Stimulated activated CD4-positive, alpha-beta T cell treated with anti-CD3 and anti-CD28 coated beads, Interleukin-15, amount 100 ng/mL, for 24 hours (primary cell): ENCODE measurements around the gene ANTXR1.

Source experiments
- DNase-seq: peaks from one replicate; pipeline ENCODE4 v3.0.0-alpha.2; 2020

Gene ANTXR1

GRCh38 chr2:69102041-69102593 lies 89.1 kb downstream of the ANTXR1 start:
- DNase-seq, result no peak

GRCh38 chr2:69103419-69103818 lies 90.4 kb downstream of the ANTXR1 start:
- DNase-seq, result no peak

GRCh38 chr2:69104261-69104660 lies 91.3 kb downstream of the ANTXR1 start:
- no peak for DNase-seq

GRCh38 chr2:69109255-69109654 lies 96.3 kb downstream of the ANTXR1 start:
- no peak for DNase-seq

- DNase-seq, result no peak
These were observed 98.1 kb downstream of the ANTXR1 start for GRCh38 chr2:69111076-69111475.

GRCh38 chr2:69113627-69114026 lies 100.6 kb downstream of the ANTXR1 start:
- DNase-seq, result no peak

- DNase-seq, result no peak
These were observed 101.6 kb downstream of the ANTXR1 start for GRCh38 chr2:69114534-69114933.

GRCh38 chr2:69116438-69116837 lies 103.5 kb downstream of the ANTXR1 start:
- no peak for DNase-seq

- no peak for DNase-seq
These were observed 105.6 kb downstream of the ANTXR1 start for GRCh38 chr2:69118609-69119008.

GRCh38 chr2:69119104-69119894 lies 106.3 kb downstream of the ANTXR1 start:
- DNase-seq, result no peak

- no peak for DNase-seq
These were observed 109.3 kb downstream of the ANTXR1 start for GRCh38 chr2:69122271-69122670.

- DNase-seq, result no peak
These were observed 110.2 kb downstream of the ANTXR1 start for GRCh38 chr2:69123182-69123581.

- no peak for DNase-seq
These were observed 111.4 kb downstream of the ANTXR1 start for GRCh38 chr2:69124343-69124742.

GRCh38 chr2:69125816-69126215 lies 112.8 kb downstream of the ANTXR1 start:
- DNase-seq, result no peak

GRCh38 chr2:69126341-69126740 lies 113.4 kb downstream of the ANTXR1 start:
- DNase-seq, result no peak

- DNase-seq, result no peak
These were observed 118.5 kb downstream of the ANTXR1 start for GRCh38 chr2:69131452-69131851.

GRCh38 chr2:69131983-69132675 lies 119.2 kb downstream of the ANTXR1 start:
- no peak for DNase-seq

GRCh38 chr2:69132960-69133590 lies 120.1 kb downstream of the ANTXR1 start:
- DNase-seq, result no peak

- DNase-seq, result no peak
These were observed 120.9 kb downstream of the ANTXR1 start for GRCh38 chr2:69133898-69134297.

- no peak for DNase-seq
These were observed 121.4 kb downstream of the ANTXR1 start for GRCh38 chr2:69134306-69134945.

GRCh38 chr2:69138247-69138772 lies 125.3 kb downstream of the ANTXR1 start:
- no peak for DNase-seq

GRCh38 chr2:69138793-69139459 lies 125.9 kb downstream of the ANTXR1 start:
- no peak for DNase-seq
